GM12873 (cell line): ENCODE data around the gene KRTAP10-5.

Source experiments
- TF ChIP-seq, protein P1 (sequence below): IDR thresholded peaks from 2 replicates; pipeline ENCODE4 v1.5.1; 2012; ENCODE audit warnings: low read depth, mild to moderate bottlenecking, moderate library complexity, low read length, control low read depth; ENCODE audit not compliant: insufficient read depth; ENCODE audit errors: missing control alignments

Gene KRTAP10-5

DNA sequence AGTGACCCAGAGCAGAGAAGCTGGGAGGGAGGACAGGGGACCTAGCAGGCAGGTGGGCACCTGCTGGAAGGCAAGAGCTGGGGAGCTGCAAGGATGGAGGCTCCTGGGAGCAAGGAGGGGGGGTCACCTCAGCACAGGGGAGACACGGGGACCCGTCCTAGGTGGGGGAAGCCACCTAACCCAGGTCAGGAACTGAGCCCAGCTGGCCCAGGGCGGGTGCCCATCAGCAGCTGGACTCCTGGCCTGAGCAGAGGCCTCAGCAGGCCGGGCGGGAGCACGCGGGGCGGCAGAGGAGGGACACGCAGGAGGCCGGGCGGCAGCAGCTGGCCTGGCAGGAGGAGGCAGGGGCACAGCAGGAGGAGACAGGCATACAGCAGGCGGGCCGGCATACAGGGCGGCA lies 41.4 kb downstream of the KRTAP10-5 start:
- TF ChIP-seq, protein P1, sequence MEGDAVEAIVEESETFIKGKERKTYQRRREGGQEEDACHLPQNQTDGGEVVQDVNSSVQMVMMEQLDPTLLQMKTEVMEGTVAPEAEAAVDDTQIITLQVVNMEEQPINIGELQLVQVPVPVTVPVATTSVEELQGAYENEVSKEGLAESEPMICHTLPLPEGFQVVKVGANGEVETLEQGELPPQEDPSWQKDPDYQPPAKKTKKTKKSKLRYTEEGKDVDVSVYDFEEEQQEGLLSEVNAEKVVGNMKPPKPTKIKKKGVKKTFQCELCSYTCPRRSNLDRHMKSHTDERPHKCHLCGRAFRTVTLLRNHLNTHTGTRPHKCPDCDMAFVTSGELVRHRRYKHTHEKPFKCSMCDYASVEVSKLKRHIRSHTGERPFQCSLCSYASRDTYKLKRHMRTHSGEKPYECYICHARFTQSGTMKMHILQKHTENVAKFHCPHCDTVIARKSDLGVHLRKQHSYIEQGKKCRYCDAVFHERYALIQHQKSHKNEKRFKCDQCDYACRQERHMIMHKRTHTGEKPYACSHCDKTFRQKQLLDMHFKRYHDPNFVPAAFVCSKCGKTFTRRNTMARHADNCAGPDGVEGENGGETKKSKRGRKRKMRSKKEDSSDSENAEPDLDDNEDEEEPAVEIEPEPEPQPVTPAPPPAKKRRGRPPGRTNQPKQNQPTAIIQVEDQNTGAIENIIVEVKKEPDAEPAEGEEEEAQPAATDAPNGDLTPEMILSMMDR, result no peak

DNA sequence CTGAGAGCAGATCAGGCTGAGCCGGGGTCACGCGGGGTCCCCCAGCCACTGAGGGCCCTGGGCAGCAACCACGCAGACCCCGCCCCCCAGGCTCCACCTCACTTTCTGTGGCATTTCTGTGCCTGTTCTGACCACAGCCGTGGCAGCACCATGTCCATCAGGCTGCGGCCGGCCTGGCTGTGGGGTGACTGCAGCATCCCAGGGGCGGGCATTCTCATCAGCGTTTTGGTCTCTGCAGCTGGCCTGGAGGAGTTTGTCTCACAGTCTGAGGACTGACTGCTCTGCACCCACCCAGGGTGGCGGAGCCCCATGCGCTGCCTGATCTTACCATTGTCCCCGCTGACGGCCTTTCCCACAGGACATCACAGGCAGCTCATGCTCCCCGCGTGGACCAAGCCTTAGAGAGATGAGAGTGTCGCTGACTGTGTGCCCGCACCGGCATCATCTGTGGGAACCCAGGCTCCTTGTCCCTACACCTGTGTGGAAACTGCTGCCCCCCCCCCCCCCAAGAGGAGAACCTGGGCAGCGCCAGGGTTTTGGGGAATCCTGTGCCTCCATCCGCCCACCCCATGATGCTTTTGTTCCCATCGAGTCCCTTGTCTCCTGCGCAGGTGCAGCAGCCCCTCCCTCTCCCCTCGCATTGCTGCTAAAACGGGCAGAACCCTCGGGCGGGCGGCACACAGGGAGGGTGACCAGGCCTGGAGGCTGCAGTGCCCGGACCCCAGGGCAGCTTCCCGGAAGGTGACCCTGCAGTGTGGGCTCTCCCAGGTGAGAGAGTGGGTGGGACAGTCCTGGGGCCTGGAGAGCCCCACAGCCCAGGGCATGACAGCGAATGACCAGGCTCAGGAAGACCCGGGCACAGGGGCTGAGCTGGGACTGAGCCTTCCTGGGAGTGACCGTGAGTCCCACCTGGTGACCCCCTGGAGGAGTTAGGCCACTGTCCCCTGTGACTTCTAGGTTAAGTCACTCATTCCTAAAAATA lies 42.2 kb downstream of the KRTAP10-5 start:
- TF ChIP-seq, protein P1, result no peak

DNA sequence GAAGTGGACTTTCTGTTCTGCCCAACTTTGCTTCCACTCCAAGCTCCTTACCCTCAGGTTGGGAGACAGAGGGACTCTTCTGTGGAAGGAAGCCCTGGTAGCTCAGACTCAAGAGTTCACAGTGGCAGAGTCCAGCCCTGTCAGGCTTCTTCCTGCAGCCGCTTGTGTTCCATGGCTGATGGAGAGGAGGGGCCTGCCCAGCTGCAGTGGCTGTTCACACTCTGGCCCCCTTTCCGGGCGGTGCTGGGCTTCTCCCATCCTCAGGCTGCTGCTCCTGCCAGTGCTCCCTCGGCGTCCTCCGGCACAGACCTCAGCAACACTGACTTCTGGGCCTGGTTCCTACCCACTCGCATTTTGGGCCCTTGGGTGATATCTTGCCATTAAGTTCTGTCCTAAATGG lies 44.4 kb downstream of the KRTAP10-5 start:
- TF ChIP-seq, protein P1, result no peak

DNA sequence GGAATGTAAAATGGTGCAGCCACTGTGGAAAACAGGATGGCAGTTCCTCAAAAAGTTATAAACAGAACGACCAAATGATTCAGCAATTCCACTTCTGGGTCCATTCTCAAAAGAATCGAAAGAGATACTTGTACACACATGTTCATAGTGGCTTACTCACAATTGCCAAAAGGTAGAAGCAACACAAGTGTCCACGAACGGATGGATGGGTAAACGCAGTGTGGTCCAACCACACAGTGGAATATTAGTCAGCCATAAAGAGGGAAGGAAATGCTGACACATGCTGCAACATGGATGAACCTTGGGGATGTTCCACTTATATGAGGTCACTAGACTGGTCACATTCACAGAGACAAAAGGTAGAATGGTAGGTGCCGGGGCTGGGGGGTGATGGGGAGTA lies 45.7 kb downstream of the KRTAP10-5 start:
- TF ChIP-seq, protein P1, result no peak

DNA sequence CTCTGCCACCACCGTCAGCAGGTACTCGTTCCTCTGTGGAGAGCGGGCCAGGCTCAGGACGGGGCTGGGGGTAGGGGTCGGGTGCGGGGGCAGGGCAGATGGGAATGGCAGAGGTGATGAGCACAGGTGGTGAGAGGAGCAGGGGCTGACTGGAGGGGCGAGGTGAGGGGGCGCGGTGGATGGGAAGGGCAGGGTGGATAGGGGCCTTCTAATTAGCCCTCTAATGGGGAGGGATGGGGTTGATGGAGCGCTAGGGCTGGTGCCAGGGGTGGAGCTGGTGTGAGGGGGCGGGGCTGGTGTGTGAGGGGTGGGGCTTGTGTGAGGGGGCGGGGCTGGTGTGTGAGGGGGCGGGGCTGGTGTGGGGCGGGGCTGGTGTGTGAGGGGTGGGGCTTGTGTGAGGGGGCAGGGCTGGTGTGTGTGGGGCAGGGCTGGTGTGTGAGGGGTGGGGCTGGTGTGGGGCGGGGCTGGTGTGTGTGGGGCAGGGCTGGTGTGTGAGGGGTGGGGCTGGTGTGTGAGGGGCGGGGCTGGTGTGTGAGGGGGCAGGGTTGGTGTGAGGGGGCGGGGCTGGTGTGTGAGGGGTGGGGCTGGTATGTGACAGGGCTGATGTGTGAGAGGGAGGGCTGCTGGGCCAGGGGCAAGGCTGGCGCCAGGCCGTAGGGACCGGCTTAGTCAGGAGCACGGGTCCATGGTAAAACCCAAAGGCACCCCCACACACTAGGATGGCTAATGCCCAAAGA lies 46.3 kb downstream of the KRTAP10-5 start:
- TF ChIP-seq, protein P1, result no peak

DNA sequence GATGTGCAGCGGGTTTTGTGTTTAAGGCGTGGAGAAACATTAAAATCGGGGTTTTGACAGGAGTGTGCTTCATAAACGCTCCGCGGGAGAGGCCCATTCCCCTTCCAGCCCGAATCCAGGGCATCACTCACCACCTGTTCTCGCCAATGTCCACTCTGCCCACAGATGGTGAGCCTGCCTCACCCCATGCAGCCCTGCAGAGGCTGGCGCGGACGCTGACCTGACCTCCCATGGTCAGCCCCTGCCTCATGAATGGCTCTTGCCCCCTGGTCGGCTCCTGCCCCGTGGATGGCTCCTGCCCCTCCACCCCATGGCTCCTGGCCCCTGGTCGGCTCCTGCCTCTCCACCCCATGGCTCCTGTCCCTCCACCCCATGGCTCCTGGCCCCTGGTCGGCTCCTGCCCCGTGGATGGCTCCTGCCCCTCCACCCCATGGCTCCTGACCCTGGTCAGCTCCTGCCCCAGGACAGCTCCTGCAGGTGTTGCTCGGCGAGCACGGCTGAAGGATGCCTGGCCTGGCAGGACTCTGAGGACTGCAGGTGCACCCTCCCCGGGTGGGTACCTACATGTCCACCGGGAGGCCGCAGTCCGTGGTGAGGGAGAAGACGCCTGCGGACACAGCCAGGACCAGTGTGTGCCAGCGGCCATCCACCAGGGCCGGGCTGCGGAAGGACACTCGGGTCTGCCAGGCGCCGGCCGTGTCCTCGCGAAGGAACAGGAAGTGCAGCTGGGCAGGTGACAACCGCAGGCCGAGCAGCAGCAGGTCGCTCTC lies 47.1 kb downstream of the KRTAP10-5 start:
- TF ChIP-seq, protein P1, result no peak
